ENCODE data around the gene RNFT1. TPM values are rescaled to one million over a fixed set of nuclear protein-coding genes. Genes with fewer than 3 reads are reported as not detected.
"Not testable (repeated sequence)": the region's sequence is repeated elsewhere in the genome, so short reads cannot be mapped to it uniquely, and the experiment has no call there.

Gene RNFT1
- total RNA-seq, 4 donors from 2014 or later, result 10.2 to 17.9 (median 13.8) TPM

- no peak for DNase-seq
- Histone ChIP-seq H3K27me3 (no peaks in the 10 kb centered on the region), H3K4me1 (no peaks in the 10 kb centered on the region), H3K9me3 (no peaks in the 10 kb centered on the region), H3K36me3 (peaks cover 0 to 50% of the 10 kb centered on the region in 2 donors), H3K27ac (no peak overlapping the region), H3K4me3 (no peak overlapping the region)
- no peak for ATAC-seq
- TF ChIP-seq POLR2A (IDR thresholded peaks at IDR 0.05), result no peak
- TF ChIP-seq CTCF (IDR thresholded peaks at IDR 0.05 in 4 of 5, conservative IDR thresholded peaks at IDR 0.05 in 1 of 5), result no peak
- in situ Hi-C loops (cut with MboI; ENCODE audit: low sequenced_read_pairs in 4 of 4) (no loop called here), intact Hi-C loops (cut with DNase I; ENCODE audit: low total_unique reads) (no loop called here)
Measured at GRCh38 chr17:59954856-59955255, 9.7 kb downstream of the RNFT1 start.

GRCh38 chr17:59950049-59950448 lies 14.5 kb downstream of the RNFT1 start:
- intact Hi-C loops (cut with DNase I; ENCODE audit: low total_unique reads) (no loop called here), in situ Hi-C loops (cut with MboI; ENCODE audit: low sequenced_read_pairs in 4 of 4) (no loop called here)
- no peak overlapping the region for H3K27ac ChIP-seq
- peaks cover 0 to 47% of the 10 kb centered on the region in 2 donors for H3K36me3 ChIP-seq
- H3K4me1 ChIP-seq, result no peaks in the 10 kb centered on the region
- no peaks in the 10 kb centered on the region for H3K9me3 ChIP-seq
- DNase-seq, result no peak
- ATAC-seq, result no peak
- TF ChIP-seq POLR2A (IDR thresholded peaks at IDR 0.05) (no peak), CTCF (IDR thresholded peaks at IDR 0.05 in 4 of 5, conservative IDR thresholded peaks at IDR 0.05 in 1 of 5) (no peak)
- H3K27me3 ChIP-seq, result no peaks in the 10 kb centered on the region
- no peak overlapping the region for H3K4me3 ChIP-seq

GRCh38 chr17:59947310-59947709 lies 17.2 kb downstream of the RNFT1 start:
- H3K4me3 ChIP-seq; H3K27me3 ChIP-seq; intact Hi-C loops (cut with DNase I; ENCODE audit: low total_unique reads); ATAC-seq; H3K9me3 ChIP-seq; DNase-seq; H3K4me1 ChIP-seq; H3K27ac ChIP-seq; in situ Hi-C loops (cut with MboI; ENCODE audit: low sequenced_read_pairs in 4 of 4): not testable (repeated sequence)
- H3K36me3 ChIP-seq, result peaks cover 0 to 54% of the 10 kb centered on the region in 2 donors

- intact Hi-C loops (cut with DNase I; ENCODE audit: low total_unique reads); in situ Hi-C loops (cut with MboI; ENCODE audit: low sequenced_read_pairs in 4 of 4): not testable (repeated sequence)
- H3K36me3 ChIP-seq, result peaks cover 0 to 63% of the 10 kb centered on the region in 2 donors
Measured at GRCh38 chr17:59946433-59946832, 18.1 kb downstream of the RNFT1 start.

GRCh38 chr17:59941131-59941530 lies 23.4 kb downstream of the RNFT1 start:
- no peak overlapping the region for H3K4me3 ChIP-seq
- no peaks in the 10 kb centered on the region for H3K9me3 ChIP-seq
- no peak for TF ChIP-seq POLR2A (IDR thresholded peaks at IDR 0.05)
- no peak for TF ChIP-seq CTCF (IDR thresholded peaks at IDR 0.05 in 4 of 5, conservative IDR thresholded peaks at IDR 0.05 in 1 of 5)
- no peak for ATAC-seq
- H3K27me3 ChIP-seq, result no peaks in the 10 kb centered on the region
- peaks cover 0 to 71% of the 10 kb centered on the region in 2 donors for H3K36me3 ChIP-seq
- no peak overlapping the region for H3K27ac ChIP-seq
- no peak for DNase-seq
- intact Hi-C loops (cut with DNase I; ENCODE audit: low total_unique reads) (no loop called here), in situ Hi-C loops (cut with MboI; ENCODE audit: low sequenced_read_pairs in 4 of 4) (no loop called here)
- no peaks in the 10 kb centered on the region for H3K4me1 ChIP-seq

More at GRCh38 chr17:59946433-59946832, 18.1 kb downstream of the RNFT1 start:
- H3K4me1 ChIP-seq, ATAC-seq, H3K27me3 ChIP-seq, DNase-seq, H3K27ac ChIP-seq, H3K4me3 ChIP-seq, H3K9me3 ChIP-seq: not testable (repeated sequence)

GRCh38 chr17:59940697-59941096 lies 23.8 kb downstream of the RNFT1 start:
- H3K27ac ChIP-seq; H3K4me3 ChIP-seq; H3K4me1 ChIP-seq; H3K27me3 ChIP-seq; H3K9me3 ChIP-seq; intact Hi-C loops (cut with DNase I; ENCODE audit: low total_unique reads); DNase-seq; ATAC-seq; in situ Hi-C loops (cut with MboI; ENCODE audit: low sequenced_read_pairs in 4 of 4): not testable (repeated sequence)
- H3K36me3 ChIP-seq, result peaks cover 0 to 71% of the 10 kb centered on the region in 2 donors

- H3K4me3 ChIP-seq; DNase-seq; in situ Hi-C loops (cut with MboI; ENCODE audit: low sequenced_read_pairs in 4 of 4); ATAC-seq; H3K4me1 ChIP-seq; H3K27me3 ChIP-seq; intact Hi-C loops (cut with DNase I; ENCODE audit: low total_unique reads); H3K27ac ChIP-seq; H3K9me3 ChIP-seq: not testable (repeated sequence)
- H3K36me3 ChIP-seq, result peaks cover 0 to 96% of the 10 kb centered on the region in 2 donors
Measured at GRCh38 chr17:59933317-59933716, 31.2 kb downstream of the RNFT1 start.

GRCh38 chr17:59930768-59931167 lies 33.8 kb downstream of the RNFT1 start:
- H3K27me3 ChIP-seq; in situ Hi-C loops (cut with MboI; ENCODE audit: low sequenced_read_pairs in 4 of 4); ATAC-seq; H3K9me3 ChIP-seq; H3K4me3 ChIP-seq; intact Hi-C loops (cut with DNase I; ENCODE audit: low total_unique reads); H3K4me1 ChIP-seq; DNase-seq; H3K27ac ChIP-seq: not testable (repeated sequence)
- peaks cover 0 to 94% of the 10 kb centered on the region in 2 donors for H3K36me3 ChIP-seq

- peaks cover 0 to 88% of the 10 kb centered on the region in 2 donors for H3K36me3 ChIP-seq
- H3K4me1 ChIP-seq; in situ Hi-C loops (cut with MboI; ENCODE audit: low sequenced_read_pairs in 4 of 4); H3K4me3 ChIP-seq; ATAC-seq; H3K9me3 ChIP-seq; H3K27ac ChIP-seq; intact Hi-C loops (cut with DNase I; ENCODE audit: low total_unique reads); DNase-seq; H3K27me3 ChIP-seq: not testable (repeated sequence)
Measured at GRCh38 chr17:59930121-59930520, 34.4 kb downstream of the RNFT1 start.
